ENCODE measurements around the gene MAN1A2.

- no peak for TF ChIP-seq TCF7L2 (IDR thresholded peaks at IDR 0.05; ENCODE audit: low read depth, low read length)
- no peak for TF ChIP-seq CTCF (IDR thresholded peaks at IDR 0.05)
- TF ChIP-seq POLR2AphosphoS5 (IDR thresholded peaks at IDR 0.05; ENCODE audit: low read depth, low read length) = no peak
Measured at GRCh38 chr1:117566556-117566955, 199.3 kb downstream of the MAN1A2 start.

Data from Panc1 (cell line).